OCI-LY7 (cell line): ENCODE measurements around the gene CAMK2N2.

Source experiments
- EZH2phosphoT487 ChIP-seq: fragments of 200-600 bp; sonication (generic); IDR thresholded peaks from 2 replicates; pipeline ENCODE4 v1.6.1; 2018; ENCODE audit warnings: low read depth, borderline replicate concordance, mild to moderate bottlenecking, mixed run types, antibody characterized with exemption, low read length, moderate library complexity, mixed read lengths
- TF ChIP-seq, protein P1 (sequence below): fragments of 200-600 bp; sonication (generic); conservative IDR thresholded peaks from 2 replicates; pipeline ENCODE4 v1.5.1; 2014; ENCODE audit warnings: mild to moderate bottlenecking, antibody characterized with exemption, low read length, moderate library complexity, mixed read lengths

- TF ChIP-seq, protein P1, sequence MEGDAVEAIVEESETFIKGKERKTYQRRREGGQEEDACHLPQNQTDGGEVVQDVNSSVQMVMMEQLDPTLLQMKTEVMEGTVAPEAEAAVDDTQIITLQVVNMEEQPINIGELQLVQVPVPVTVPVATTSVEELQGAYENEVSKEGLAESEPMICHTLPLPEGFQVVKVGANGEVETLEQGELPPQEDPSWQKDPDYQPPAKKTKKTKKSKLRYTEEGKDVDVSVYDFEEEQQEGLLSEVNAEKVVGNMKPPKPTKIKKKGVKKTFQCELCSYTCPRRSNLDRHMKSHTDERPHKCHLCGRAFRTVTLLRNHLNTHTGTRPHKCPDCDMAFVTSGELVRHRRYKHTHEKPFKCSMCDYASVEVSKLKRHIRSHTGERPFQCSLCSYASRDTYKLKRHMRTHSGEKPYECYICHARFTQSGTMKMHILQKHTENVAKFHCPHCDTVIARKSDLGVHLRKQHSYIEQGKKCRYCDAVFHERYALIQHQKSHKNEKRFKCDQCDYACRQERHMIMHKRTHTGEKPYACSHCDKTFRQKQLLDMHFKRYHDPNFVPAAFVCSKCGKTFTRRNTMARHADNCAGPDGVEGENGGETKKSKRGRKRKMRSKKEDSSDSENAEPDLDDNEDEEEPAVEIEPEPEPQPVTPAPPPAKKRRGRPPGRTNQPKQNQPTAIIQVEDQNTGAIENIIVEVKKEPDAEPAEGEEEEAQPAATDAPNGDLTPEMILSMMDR = no peak
- no peak for TF ChIP-seq EZH2phosphoT487
Observed at GRCh38 chr3:184298759-184299487, 37.6 kb upstream of the CAMK2N2 start, which contains the start of gene PSMD2.
